IPS-20b (cell line): ENCODE results near the gene CLDND1.

ENCODE experiments used
- H3K27ac ChIP-seq: one replicate; pipeline ENCODE4 v1.5.1; 2013; ENCODE audit warnings: low read length
- H3K27me3 ChIP-seq: 2 replicates; pipeline ENCODE4 v1.6.1; 2013; ENCODE audit warnings: mild to moderate bottlenecking, low read length, inconsistent platforms; ENCODE audit not compliant: insufficient read depth
- H3K36me3 ChIP-seq: 2 replicates; pipeline ENCODE4 v1.6.1; 2013; ENCODE audit warnings: low read depth, mild to moderate bottlenecking, inconsistent platforms, low read length, moderate library complexity; ENCODE audit not compliant: insufficient read depth
- H3K4me1 ChIP-seq: 2 replicates; pipeline ENCODE4 v1.6.1; 2013; ENCODE audit warnings: mild to moderate bottlenecking, control low read depth, inconsistent platforms, low read length, moderate library complexity; ENCODE audit not compliant: insufficient read depth
- H3K4me3 ChIP-seq: 2 replicates; pipeline ENCODE4 v1.5.1; 2013; ENCODE audit warnings: mild to moderate bottlenecking, low read length, inconsistent platforms
- H3K9ac ChIP-seq: 2 replicates; pipeline ENCODE4 v1.6.1; 2013; ENCODE audit warnings: low read depth, mild to moderate bottlenecking, inconsistent platforms, low read length, moderate library complexity
- H3K9me3 ChIP-seq: 2 replicates; pipeline ENCODE4 v1.6.1; 2013; ENCODE audit warnings: mild to moderate bottlenecking, low read depth, low read length, inconsistent platforms; ENCODE audit not compliant: insufficient read depth

CLDND1 gene

DNA sequence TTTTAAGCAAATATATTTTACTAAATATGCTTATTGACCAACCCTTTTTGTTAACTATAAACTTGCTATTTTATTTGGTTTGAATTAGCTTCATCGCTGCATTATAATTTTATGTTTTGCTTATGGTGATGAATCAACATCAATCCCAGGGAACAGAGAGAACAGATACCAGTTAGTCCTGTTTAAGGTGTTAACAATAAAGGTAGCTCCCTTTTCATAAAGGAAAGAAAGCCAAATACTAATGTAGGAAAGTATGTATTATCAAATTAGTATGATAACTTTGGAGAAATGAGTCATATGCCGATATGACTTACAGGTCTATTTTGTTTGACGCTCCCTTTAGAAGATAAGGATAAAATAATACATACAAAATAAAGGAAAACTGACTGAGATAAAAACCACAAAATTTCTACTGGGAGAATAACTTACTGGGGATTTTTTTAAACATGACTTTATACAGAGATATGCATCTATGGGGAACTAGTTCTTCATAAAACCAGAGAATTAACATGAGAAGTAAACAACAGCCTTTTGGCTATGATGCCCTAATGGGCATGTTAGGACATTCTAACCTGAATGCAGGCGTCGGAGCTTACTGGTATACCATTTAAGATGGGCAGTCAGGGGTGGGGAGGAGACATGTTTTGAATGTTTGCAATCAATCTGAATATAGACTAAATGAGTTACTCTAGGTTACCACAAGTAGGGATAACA lies 20.7 kb downstream of the CLDND1 start:
- Histone ChIP-seq H3K4me1 (no peaks in the 10 kb centered on the region), H3K9me3 (no peaks in the 10 kb centered on the region), H3K4me3 (no peak overlapping the region), H3K27ac (no peak overlapping the region), H3K9ac (no peak overlapping the region), H3K36me3 (no peaks in the 10 kb centered on the region), H3K27me3 (no peaks in the 10 kb centered on the region)

GRCh38 chr3:98501270-98501669 lies 21.4 kb downstream of the CLDND1 start:
- no peak overlapping the region for H3K27ac ChIP-seq
- no peaks in the 10 kb centered on the region for H3K27me3 ChIP-seq
- no peak overlapping the region for H3K9ac ChIP-seq
- H3K36me3 ChIP-seq, result no peaks in the 10 kb centered on the region
- H3K4me1 ChIP-seq, result no peaks in the 10 kb centered on the region
- H3K4me3 ChIP-seq, result no peak overlapping the region
- no peaks in the 10 kb centered on the region for H3K9me3 ChIP-seq

DNA sequence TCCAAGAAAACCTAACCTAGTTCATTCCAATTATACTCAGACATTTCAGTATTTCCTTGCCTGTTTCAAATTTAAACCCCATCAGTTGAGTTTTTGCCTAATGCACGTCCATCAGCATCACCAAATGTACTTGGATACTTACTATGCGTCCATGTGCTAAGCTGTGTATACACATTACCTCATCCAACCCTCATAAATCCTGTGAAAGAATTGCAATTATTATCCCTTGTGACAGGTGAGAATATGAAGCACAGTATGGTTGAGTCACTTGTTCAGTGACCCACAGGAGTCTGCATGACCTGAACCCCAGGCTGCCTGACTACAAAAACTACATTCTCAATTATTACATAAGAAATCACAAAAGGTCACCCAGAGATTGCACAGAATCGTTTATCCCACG lies 22.7 kb downstream of the CLDND1 start:
- Histone ChIP-seq H3K9ac (no peak overlapping the region), H3K36me3 (no peaks in the 10 kb centered on the region), H3K4me3 (no peak overlapping the region), H3K27ac (no peak overlapping the region), H3K27me3 (no peaks in the 10 kb centered on the region), H3K9me3 (no peaks in the 10 kb centered on the region), H3K4me1 (no peaks in the 10 kb centered on the region)

GRCh38 chr3:98497381-98497780 lies 25.3 kb downstream of the CLDND1 start, which contains the start of gene OR5K2:
Gene OR5K2, plus strand, starts transcription at chr3:98497681. Its CDS starts 0 bp downstream, at chr3:98497681.
- no peak within 1 kb of the TSS for H3K9ac ChIP-seq
- H3K27ac ChIP-seq, result no peak within 1 kb of the TSS

DNA sequence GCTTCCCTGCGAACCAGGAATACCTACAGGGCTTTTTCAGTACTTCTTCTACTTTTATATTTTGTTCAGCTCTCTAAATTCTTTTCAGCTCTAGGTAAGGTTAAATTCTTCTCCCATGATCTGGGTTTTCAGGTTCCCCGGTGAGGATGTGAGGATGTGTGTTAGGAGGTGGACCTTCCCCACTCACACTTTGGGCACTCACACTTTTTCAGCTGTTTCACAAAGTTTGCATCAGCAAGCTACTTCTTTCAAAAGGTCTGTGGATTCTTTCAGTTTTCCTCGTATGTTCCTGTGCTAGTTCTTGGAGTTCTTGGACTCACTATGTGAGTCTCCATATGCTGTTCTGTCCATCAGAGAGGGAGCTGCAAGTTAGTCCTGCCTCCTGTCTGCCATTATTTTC lies 39.1 kb downstream of the CLDND1 start:
- no peaks in the 10 kb centered on the region for H3K36me3 ChIP-seq
- H3K27ac ChIP-seq, result no peak overlapping the region
- H3K9me3 ChIP-seq, result no peaks in the 10 kb centered on the region
- H3K9ac ChIP-seq, result no peak overlapping the region
- no peaks in the 10 kb centered on the region for H3K4me1 ChIP-seq
- no peaks in the 10 kb centered on the region for H3K27me3 ChIP-seq
- H3K4me3 ChIP-seq, result no peak overlapping the region

More at GRCh38 chr3:98497381-98497780, 25.3 kb downstream of the CLDND1 start, which contains the start of gene OR5K2:
- Histone ChIP-seq H3K9me3 (no peaks in the 10 kb centered on the region), H3K4me3 (no peak within 1 kb of the TSS), H3K4me1 (no peaks in the 10 kb centered on the region), H3K27me3 (no peaks in the 10 kb centered on the region), H3K36me3 (no peaks in the 10 kb centered on the region)

GRCh38 chr3:98482717-98483482 lies 39.8 kb downstream of the CLDND1 start:
- Histone ChIP-seq H3K4me1 (no peaks in the 10 kb centered on the region), H3K27me3 (no peaks in the 10 kb centered on the region), H3K9ac (no peak overlapping the region), H3K27ac (no peak overlapping the region), H3K9me3 (no peaks in the 10 kb centered on the region), H3K4me3 (no peak overlapping the region), H3K36me3 (no peaks in the 10 kb centered on the region)
